Left ventricle myocardium inferior (tissue), 1 donor: Measurements from ENCODE around the gene PSEN1. TPM values are rescaled to one million over a fixed set of nuclear protein-coding genes. Genes with fewer than 3 reads are reported as not detected.

Source experiments
- DNase-seq: peaks from one replicate; pipeline ENCODE4 v3.0.0-alpha.2; 2020
- H3K27ac ChIP-seq: fragments of 200-600 bp; replicated peaks from 2 replicates; pipeline ENCODE4 v1.8.0; 2021
- H3K27me3 ChIP-seq: fragments of 200-600 bp; 2 replicates; pipeline ENCODE4 v1.8.0; 2021; ENCODE audit warnings: low read depth
- H3K36me3 ChIP-seq: fragments of 200-600 bp; 2 replicates; pipeline ENCODE4 v1.8.0; 2021
- H3K4me1 ChIP-seq: fragments of 200-600 bp; 2 replicates; pipeline ENCODE4 v1.8.0; 2021
- H3K4me3 ChIP-seq: fragments of 200-600 bp; 2 replicates; pipeline ENCODE4 v1.8.0; 2021; ENCODE audit warnings: mild to moderate bottlenecking, moderate library complexity
- H3K9me3 ChIP-seq: fragments of 200-600 bp; replicated peaks from 2 replicates; pipeline ENCODE4 v1.8.0; 2021
- CTCF ChIP-seq: fragments of 200-600 bp; IDR thresholded peaks from 2 replicates; pipeline ENCODE4 v1.8.0; 2021; ENCODE audit warnings: antibody characterized with exemption, mild to moderate bottlenecking, borderline replicate concordance
- intact Hi-C: fragments of 100-400 bp; cut with micrococcal nuclease; formaldehyde crosslinking; loops from one replicate; pipeline ENCODE4 v1.11.0; 2022
- total RNA-seq: library from RNA; stranded (reverse); fragmentation: NEBNext Ultra II Directional; extraction: Animal tissue kit (Norgen Biotek cat#: 25700); gene quantifications from one replicate; pipeline ENCODE4 v1.2.1, GENCODE V29; 2021
- donor health status: DM: no; HTN: yes; CAD: no; lungs with severe emphysema.

Gene PSEN1
- total RNA-seq, 1 donor from 2014 or later = 25.2 TPM

GRCh38 chr14:73217411-73217810, 81.1 kb downstream of the PSEN1 start:
- no peak for TF ChIP-seq CTCF
- H3K36me3 ChIP-seq = peaks cover 90% of the 10 kb centered on the region
- intact Hi-C loops = no loop called here

DNA sequence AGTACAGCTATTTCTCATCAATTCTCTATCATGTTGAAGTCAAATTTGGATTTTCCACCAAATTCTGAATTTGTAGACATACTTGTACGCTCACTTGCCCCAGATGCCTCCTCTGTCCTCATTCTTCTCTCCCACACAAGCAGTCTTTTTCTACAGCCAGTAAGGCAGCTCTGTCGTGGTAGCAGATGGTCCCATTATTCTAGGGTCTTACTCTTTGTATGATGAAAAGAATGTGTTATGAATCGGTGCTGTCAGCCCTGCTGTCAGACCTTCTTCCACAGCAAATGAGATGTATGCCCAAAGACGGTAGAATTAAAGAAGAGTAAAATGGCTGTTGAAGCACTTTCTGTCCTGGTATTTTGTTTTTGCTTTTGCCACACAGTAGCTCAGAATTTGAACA, 83.8 kb downstream of the PSEN1 start:
- Histone ChIP-seq H3K4me3 (no peak overlapping the region), H3K27ac (no peak overlapping the region), H3K4me1 (peaks cover 4% of the 10 kb centered on the region), H3K27me3 (no peaks in the 10 kb centered on the region), H3K9me3 (no peaks in the 10 kb centered on the region), H3K36me3 (peaks cover 64% of the 10 kb centered on the region)
- no peak for TF ChIP-seq CTCF
- intact Hi-C loops = no loop called here
- no peak for DNase-seq

More at GRCh38 chr14:73217411-73217810, 81.1 kb downstream of the PSEN1 start:
- Histone ChIP-seq H3K27me3 (no peaks in the 10 kb centered on the region), H3K4me1 (no peaks in the 10 kb centered on the region), H3K9me3 (no peaks in the 10 kb centered on the region), H3K4me3 (no peak overlapping the region), H3K27ac (no peak overlapping the region)
- no peak for DNase-seq

DNA sequence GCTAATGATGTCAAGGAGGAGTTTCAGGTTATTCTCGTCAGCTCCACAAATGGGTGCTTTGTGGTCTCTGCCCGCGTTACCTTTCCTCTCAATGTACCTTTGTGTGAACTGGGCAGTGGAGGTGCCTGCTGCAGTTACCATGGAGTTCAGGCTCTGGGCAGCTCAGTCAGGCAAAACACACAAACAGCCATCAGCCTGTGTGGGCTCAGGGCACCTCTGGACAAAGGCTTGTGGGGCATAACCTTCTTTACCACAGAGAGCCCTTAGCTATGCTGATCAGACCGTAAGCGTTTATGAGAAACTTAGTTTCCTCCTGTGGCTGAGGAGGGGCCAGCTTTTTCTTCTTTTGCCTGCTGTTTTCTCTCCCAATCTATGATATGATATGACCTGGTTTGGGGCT, 84.3 kb downstream of the PSEN1 start:
- H3K36me3 ChIP-seq = peaks cover 60% of the 10 kb centered on the region
- intact Hi-C loops = no loop called here
- no peaks in the 10 kb centered on the region for H3K27me3 ChIP-seq
- no peak overlapping the region for H3K4me3 ChIP-seq
- DNase-seq = no peak
- TF ChIP-seq CTCF = no peak
- H3K27ac ChIP-seq = no peak overlapping the region
- no peaks in the 10 kb centered on the region for H3K9me3 ChIP-seq
- H3K4me1 ChIP-seq = peaks cover 4% of the 10 kb centered on the region

DNA sequence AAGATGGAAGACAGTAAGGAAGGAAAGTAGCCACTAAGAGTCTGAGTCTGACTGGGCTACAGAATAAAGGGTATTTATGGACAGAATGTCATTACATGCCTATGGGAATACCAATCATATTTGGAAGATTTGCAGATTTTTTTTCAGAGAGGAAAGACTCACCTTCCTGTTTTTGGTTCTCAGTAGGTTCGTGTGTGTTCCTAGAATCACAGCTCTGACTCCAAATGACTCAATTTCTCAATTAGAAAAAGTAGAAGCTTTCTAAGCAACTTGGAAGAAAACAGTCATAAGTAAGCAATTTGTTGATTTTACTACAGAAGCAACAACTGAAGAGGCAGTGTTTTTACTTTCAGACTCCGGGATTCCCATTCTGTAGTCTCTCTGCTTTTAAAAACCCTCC, 85.6 kb downstream of the PSEN1 start:
- no peak overlapping the region for H3K27ac ChIP-seq
- no peak for DNase-seq
- peaks cover 4% of the 10 kb centered on the region for H3K4me1 ChIP-seq
- no peaks in the 10 kb centered on the region for H3K27me3 ChIP-seq
- H3K9me3 ChIP-seq = no peaks in the 10 kb centered on the region
- H3K4me3 ChIP-seq = no peak overlapping the region
- H3K36me3 ChIP-seq = peaks cover 46% of the 10 kb centered on the region
- TF ChIP-seq CTCF = no peak
- intact Hi-C loops = no loop called here

- Histone ChIP-seq H3K4me3 (no peak overlapping the region), H3K36me3 (peaks cover 35% of the 10 kb centered on the region), H3K27me3 (no peaks in the 10 kb centered on the region), H3K27ac (no peak overlapping the region), H3K4me1 (peaks cover 8% of the 10 kb centered on the region), H3K9me3 (no peaks in the 10 kb centered on the region)
- intact Hi-C loops = no loop called here
- no peak for TF ChIP-seq CTCF
- no peak for DNase-seq
These were observed 86.7 kb downstream of the PSEN1 start for GRCh38 chr14:73223049-73223448.

GRCh38 chr14:73225496-73225895, 89.2 kb downstream of the PSEN1 start:
- H3K9me3 ChIP-seq = no peaks in the 10 kb centered on the region
- no peak for TF ChIP-seq CTCF
- no peak overlapping the region for H3K27ac ChIP-seq
- H3K4me1 ChIP-seq = peaks cover 20% of the 10 kb centered on the region
- no peak overlapping the region for H3K4me3 ChIP-seq
- no peaks in the 10 kb centered on the region for H3K27me3 ChIP-seq
- DNase-seq = no peak
- peaks cover 11% of the 10 kb centered on the region for H3K36me3 ChIP-seq
- intact Hi-C loops = no loop called here
